Osteoblast (primary cell): ENCODE data around the gene ADCY2. TPM values are rescaled to one million over a fixed set of nuclear protein-coding genes. Genes with fewer than 3 reads are reported as not detected.

ENCODE experiments used
- DNase-seq: peaks from one replicate; pipeline ENCODE4 v3.0.0; 2011; ENCODE audit warnings: low spot score, mixed read lengths; ENCODE audit not compliant: insufficient read length; ENCODE audit errors: missing footprints
- H2AFZ ChIP-seq: 2 replicates; pipeline ENCODE4 v1.6.0; 2011; ENCODE audit warnings: mild to moderate bottlenecking, low read length
- H3K27ac ChIP-seq: 2 replicates; pipeline ENCODE4 v1.5.1; 2011; ENCODE audit warnings: mild to moderate bottlenecking, low read depth, low read length, moderate library complexity
- H3K27me3 ChIP-seq: 2 replicates; pipeline ENCODE4 v1.6.0; 2012; ENCODE audit warnings: mild to moderate bottlenecking, control low read depth, inconsistent platforms, low read length, moderate library complexity; ENCODE audit not compliant: insufficient read depth
- H3K36me3 ChIP-seq: 2 replicates; pipeline ENCODE4 v1.5.1; 2011; ENCODE audit warnings: mild to moderate bottlenecking, low read length, control low read depth, moderate library complexity; ENCODE audit not compliant: insufficient read depth
- H3K4me1 ChIP-seq: 2 replicates; pipeline ENCODE4 v1.5.1; 2011; ENCODE audit warnings: mild to moderate bottlenecking, low read length, control low read depth, moderate library complexity; ENCODE audit not compliant: insufficient read depth
- H3K4me2 ChIP-seq: 2 replicates; pipeline ENCODE4 v1.6.0; 2011; ENCODE audit warnings: mild to moderate bottlenecking, low read length; ENCODE audit not compliant: insufficient read depth
- H3K4me3 ChIP-seq: fragments of 200-600 bp; sonication (generic); 3 replicates; pipeline ENCODE4 v1.5.1; 2012; ENCODE audit warnings: mild to moderate bottlenecking, low read length, inconsistent platforms; ENCODE audit not compliant: insufficient read depth
- H3K79me2 ChIP-seq: 2 replicates; pipeline ENCODE4 v1.6.0; 2012; ENCODE audit warnings: mild to moderate bottlenecking, low read length, control low read depth, inconsistent platforms; ENCODE audit not compliant: insufficient read depth
- H3K9me3 ChIP-seq: 2 replicates; pipeline ENCODE4 v1.5.1; 2011; ENCODE audit warnings: low read depth, low read length, control low read depth
- H4K20me1 ChIP-seq: 2 replicates; pipeline ENCODE4 v1.6.0; 2012; ENCODE audit warnings: mild to moderate bottlenecking, low read length, control low read depth; ENCODE audit not compliant: insufficient read depth
- CTCF ChIP-seq: IDR thresholded peaks from 2 replicates; pipeline ENCODE4 v1.5.1; 2011; ENCODE audit warnings: mild to moderate bottlenecking, low read depth, low read length, moderate library complexity; ENCODE audit errors: extremely low read depth
- total RNA-seq: library from RNA; depleted of rRNA; stranded (reverse); fragments of >200 nt; gene quantifications from 2 replicates; pipeline ENCODE4 v1.2.3, GENCODE V29; 2012

ADCY2 gene
- total RNA-seq, 1 donor: under 0.01 TPM

GRCh38 chr5:7657153-7657552 is 261.2 kb downstream of the ADCY2 start:
- no peaks in the 10 kb centered on the region for H3K4me1 ChIP-seq
- H3K4me2 ChIP-seq: no peak overlapping the region
- no peak for TF ChIP-seq CTCF
- H3K27ac ChIP-seq: no peak overlapping the region
- no peaks in the 10 kb centered on the region for H3K79me2 ChIP-seq
- H3K27me3 ChIP-seq: no peaks in the 10 kb centered on the region
- no peak overlapping the region for H3K4me3 ChIP-seq
- no peak overlapping the region for H2AFZ ChIP-seq
- no peaks in the 10 kb centered on the region for H4K20me1 ChIP-seq
- peaks cover 5% of the 10 kb centered on the region for H3K9me3 ChIP-seq
- no peaks in the 10 kb centered on the region for H3K36me3 ChIP-seq
- DNase-seq: no peak

GRCh38 chr5:7659420-7659819 is 263.5 kb downstream of the ADCY2 start:
- Histone ChIP-seq H3K27ac (no peak overlapping the region), H3K79me2 (no peaks in the 10 kb centered on the region), H4K20me1 (no peaks in the 10 kb centered on the region), H3K4me3 (no peak overlapping the region), H3K4me1 (no peaks in the 10 kb centered on the region), H2AFZ (no peak overlapping the region), H3K9me3 (peaks cover 5% of the 10 kb centered on the region), H3K36me3 (no peaks in the 10 kb centered on the region), H3K27me3 (no peaks in the 10 kb centered on the region), H3K4me2 (no peak overlapping the region)
- DNase-seq: no peak
- no peak for TF ChIP-seq CTCF

- Histone ChIP-seq H3K4me1 (no peaks in the 10 kb centered on the region), H3K4me2 (no peak overlapping the region), H3K79me2 (no peaks in the 10 kb centered on the region), H3K36me3 (no peaks in the 10 kb centered on the region), H3K9me3 (no peaks in the 10 kb centered on the region), H4K20me1 (no peaks in the 10 kb centered on the region), H3K27me3 (no peaks in the 10 kb centered on the region), H3K4me3 (no peak overlapping the region), H3K27ac (no peak overlapping the region), H2AFZ (no peak overlapping the region)
- no peak for DNase-seq
- no peak for TF ChIP-seq CTCF
Measured at GRCh38 chr5:7662289-7662688, 266.4 kb downstream of the ADCY2 start.

- Histone ChIP-seq H3K27me3 (no peaks in the 10 kb centered on the region), H3K79me2 (no peaks in the 10 kb centered on the region), H4K20me1 (no peaks in the 10 kb centered on the region), H3K36me3 (no peaks in the 10 kb centered on the region), H3K9me3 (no peaks in the 10 kb centered on the region), H2AFZ (no peak overlapping the region), H3K27ac (no peak overlapping the region), H3K4me2 (no peak overlapping the region), H3K4me3 (no peak overlapping the region), H3K4me1 (no peaks in the 10 kb centered on the region)
- TF ChIP-seq CTCF: no peak
- DNase-seq: no peak
Measured at GRCh38 chr5:7663808-7664207, 267.9 kb downstream of the ADCY2 start.
